Stimulated activated CD8-positive, alpha-beta memory T cell treated with anti-CD3 and anti-CD28 coated beads, Interleukin-15, amount 100 ng/mL, for 4 hours (primary cell): ENCODE measurements around the gene S100A4.
A peak's percentile ranks its signal among the peaks of the same experiment; 100 is the strongest.
"Not testable (repeated sequence)": the region's sequence is repeated elsewhere in the genome, so short reads cannot be mapped to it uniquely, and the experiment has no call there.

Source experiments
- DNase-seq, 2 donors: peaks; one replicate each; pipeline ENCODE4 v3.0.0-alpha.2; 2020; ENCODE audit warnings: low read depth in 2 of 2

S100A4 gene

GRCh38 chr1:153545067-153546055 is at the start of gene S100A4:
Gene S100A4, minus strand, starts transcription at chr1:153545806. Its CDS starts 1,012 bp downstream, at chr1:153544794.
- peak; percentile 79 to 85 for DNase-seq

- DNase-seq: no peak
Observed at GRCh38 chr1:153592748-153593147, 47.1 kb upstream of the S100A4 start.

- DNase-seq: no peak
Observed at GRCh38 chr1:153588482-153588881, 42.9 kb upstream of the S100A4 start.

- not testable (repeated sequence) for DNase-seq
Observed at GRCh38 chr1:153588033-153588432, 42.4 kb upstream of the S100A4 start.

GRCh38 chr1:153587314-153587713 is 41.7 kb upstream of the S100A4 start:
- no peak for DNase-seq

- DNase-seq: no peak
Observed at GRCh38 chr1:153586347-153586746, 40.7 kb upstream of the S100A4 start.

- no peak for DNase-seq
Observed at GRCh38 chr1:153585006-153585405, 39.4 kb upstream of the S100A4 start.

- DNase-seq: no peak
Observed at GRCh38 chr1:153583976-153584375, 38.4 kb upstream of the S100A4 start.

- DNase-seq: not testable (repeated sequence)
Observed at GRCh38 chr1:153583514-153583913, 37.9 kb upstream of the S100A4 start.

- DNase-seq: not testable (repeated sequence)
Observed at GRCh38 chr1:153582836-153583235, 37.2 kb upstream of the S100A4 start.

- no peak for DNase-seq
Observed at GRCh38 chr1:153578936-153579335, 33.3 kb upstream of the S100A4 start.

- DNase-seq: no peak
Observed at GRCh38 chr1:153578490-153578889, 32.9 kb upstream of the S100A4 start.

- DNase-seq: no peak
Observed at GRCh38 chr1:153577624-153578051, 32.0 kb upstream of the S100A4 start.

- no peak for DNase-seq
Observed at GRCh38 chr1:153577138-153577537, 31.5 kb upstream of the S100A4 start.

GRCh38 chr1:153575497-153575896 is 29.9 kb upstream of the S100A4 start:
- DNase-seq: not testable (repeated sequence)

GRCh38 chr1:153575081-153575491 is 29.5 kb upstream of the S100A4 start:
- DNase-seq: not testable (repeated sequence)

GRCh38 chr1:153573351-153573750 is 27.7 kb upstream of the S100A4 start:
- DNase-seq: no peak

- DNase-seq: no peak
Observed at GRCh38 chr1:153572569-153573015, 27.0 kb upstream of the S100A4 start.

GRCh38 chr1:153571706-153572105 is 26.1 kb upstream of the S100A4 start:
- DNase-seq: no peak

- DNase-seq: no peak
Observed at GRCh38 chr1:153570874-153571273, 25.3 kb upstream of the S100A4 start.

GRCh38 chr1:153569465-153569864 is 23.9 kb upstream of the S100A4 start:
- DNase-seq: no peak

GRCh38 chr1:153568367-153569099 is 22.9 kb upstream of the S100A4 start:
- DNase-seq: peak; percentile 44 to 66
